GM23338 (cell line): ENCODE measurements around the gene MST1.

Source experiments
- CREB1 ChIP-seq: fragments of 250-450 bp; sonication (Bioruptor Pico); IDR thresholded peaks from 2 replicates; pipeline ENCODE4 v1.5.0; 2020; ENCODE audit warnings: low read depth, mild to moderate bottlenecking, moderate library complexity
- CTCF ChIP-seq, 2 experiments: fragments of 200-600 bp in 1 of 2; sonication (generic) in 1 of 2; conservative IDR thresholded peaks; 2 replicates each; pipeline versions ENCODE4 v1.5.1 to v1.6.1; 2016 to 2017; ENCODE audit warnings: antibody characterized with exemption in 2 of 2, low read depth in 2 of 2, mild to moderate bottlenecking in 2 of 2, moderate library complexity in 1 of 2
- ETS1 ChIP-seq: IDR thresholded peaks from 2 replicates; pipeline ENCODE4 v1.6.1; 2016; ENCODE audit warnings: antibody characterized with exemption
- EZH2 ChIP-seq: fragments of 200-600 bp; sonication (generic); IDR thresholded peaks from one replicate; pipeline ENCODE4 v1.8.0; 2017; ENCODE audit warnings: antibody characterized with exemption, mild to moderate bottlenecking, low read depth; ENCODE audit not compliant: unreplicated experiment
- EZH2phosphoT487 ChIP-seq: fragments of 200-600 bp; sonication (generic); IDR thresholded peaks from one replicate; pipeline ENCODE4 v1.8.1; 2018; ENCODE audit warnings: antibody characterized with exemption; ENCODE audit not compliant: unreplicated experiment
- JUNB ChIP-seq: IDR thresholded peaks from one replicate; pipeline ENCODE4 v1.6.1; 2016; ENCODE audit warnings: antibody characterized with exemption; ENCODE audit not compliant: unreplicated experiment
- NANOG ChIP-seq: IDR thresholded peaks from 2 replicates; pipeline ENCODE4 v1.6.1; 2016; ENCODE audit warnings: antibody characterized with exemption, borderline replicate concordance
- POLR2AphosphoS5 ChIP-seq: IDR thresholded peaks from 2 replicates; pipeline ENCODE4 v1.6.1; 2016; ENCODE audit warnings: antibody characterized with exemption, low read depth
- REST ChIP-seq: IDR thresholded peaks from one replicate; pipeline ENCODE4 v1.6.1; 2018; ENCODE audit warnings: antibody characterized with exemption; ENCODE audit not compliant: unreplicated experiment
- STAT1 ChIP-seq: IDR thresholded peaks from one replicate; pipeline ENCODE4 v1.6.1; 2016; ENCODE audit warnings: antibody characterized with exemption; ENCODE audit not compliant: unreplicated experiment
- ZNF331 ChIP-seq: fragments of 250-450 bp; sonication (Bioruptor Pico); IDR thresholded peaks from 2 replicates; pipeline ENCODE4 v1.5.0; 2020; ENCODE audit warnings: low read depth, mild to moderate bottlenecking, moderate library complexity
- ZNF462 ChIP-seq: fragments of 250-450 bp; sonication (Bioruptor Pico); IDR thresholded peaks from 2 replicates; pipeline ENCODE4 v1.5.0; 2020; ENCODE audit warnings: mild to moderate bottlenecking, moderate library complexity

- TF ChIP-seq POLR2AphosphoS5 (no peak), CTCF (conservative IDR thresholded peaks at IDR 0.05; ENCODE audit: low read depth in 2 of 2) (no peak), EZH2 (no peak), EZH2phosphoT487 (no peak), REST (no peak), ETS1 (no peak), CREB1 (no peak), NANOG (no peak), ZNF331 (CRISPR knock-in tag) (no peak), JUNB (no peak), STAT1 (no peak), ZNF462 (no peak)
Observed at GRCh38 chr3:49641292-49641691, 48.0 kb downstream of the MST1 start.
